ENCODE data around the gene MOB1B. TPM values are rescaled to one million over a fixed set of nuclear protein-coding genes. Genes with fewer than 3 reads are reported as not detected.

MOB1B gene
- total RNA-seq, 1 donor from 2014 or later: 28.8 TPM

DNA sequence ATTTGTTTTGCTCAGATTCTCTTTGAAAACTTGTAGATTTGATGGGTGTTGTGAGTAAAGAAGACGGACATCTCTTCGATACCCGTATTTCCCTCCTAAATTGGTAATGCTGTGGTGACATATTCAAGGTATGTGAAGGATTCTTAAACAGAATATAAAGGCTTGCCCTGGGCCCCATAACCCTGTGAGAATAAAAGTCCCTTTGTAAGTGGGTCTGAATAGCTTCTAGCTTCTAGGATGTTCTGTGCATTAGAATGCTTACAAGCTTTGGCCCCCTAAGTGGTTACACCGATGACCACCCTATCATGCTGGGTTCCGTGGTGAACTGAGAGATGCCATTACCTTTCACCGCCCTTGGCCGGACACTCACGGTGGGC lies 574 bp upstream of the MOB1B start:
- peak overlapping the region; percentile 95 for H3K4me3 Mint-ChIP-seq (ENCODE audit: unreplicated experiment)
- TF ChIP-seq, protein P1, sequence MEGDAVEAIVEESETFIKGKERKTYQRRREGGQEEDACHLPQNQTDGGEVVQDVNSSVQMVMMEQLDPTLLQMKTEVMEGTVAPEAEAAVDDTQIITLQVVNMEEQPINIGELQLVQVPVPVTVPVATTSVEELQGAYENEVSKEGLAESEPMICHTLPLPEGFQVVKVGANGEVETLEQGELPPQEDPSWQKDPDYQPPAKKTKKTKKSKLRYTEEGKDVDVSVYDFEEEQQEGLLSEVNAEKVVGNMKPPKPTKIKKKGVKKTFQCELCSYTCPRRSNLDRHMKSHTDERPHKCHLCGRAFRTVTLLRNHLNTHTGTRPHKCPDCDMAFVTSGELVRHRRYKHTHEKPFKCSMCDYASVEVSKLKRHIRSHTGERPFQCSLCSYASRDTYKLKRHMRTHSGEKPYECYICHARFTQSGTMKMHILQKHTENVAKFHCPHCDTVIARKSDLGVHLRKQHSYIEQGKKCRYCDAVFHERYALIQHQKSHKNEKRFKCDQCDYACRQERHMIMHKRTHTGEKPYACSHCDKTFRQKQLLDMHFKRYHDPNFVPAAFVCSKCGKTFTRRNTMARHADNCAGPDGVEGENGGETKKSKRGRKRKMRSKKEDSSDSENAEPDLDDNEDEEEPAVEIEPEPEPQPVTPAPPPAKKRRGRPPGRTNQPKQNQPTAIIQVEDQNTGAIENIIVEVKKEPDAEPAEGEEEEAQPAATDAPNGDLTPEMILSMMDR (IDR thresholded peaks at IDR 0.05): no peak
- peaks cover 17% of the 10 kb centered on the region for H3K4me1 Mint-ChIP-seq (ENCODE audit: low read depth)
- no peak for DNase-seq (ENCODE audit: low spot score)
- H3K27me3 Mint-ChIP-seq (ENCODE audit: low read depth): no peaks in the 10 kb centered on the region
- no peaks in the 10 kb centered on the region for H3K9me3 Mint-ChIP-seq (ENCODE audit: low read depth)
- H3K36me3 Mint-ChIP-seq (ENCODE audit: low read depth): peaks cover 3% of the 10 kb centered on the region
- H3K27ac Mint-ChIP-seq (ENCODE audit: unreplicated experiment): peak overlapping the region; percentile 88

DNA sequence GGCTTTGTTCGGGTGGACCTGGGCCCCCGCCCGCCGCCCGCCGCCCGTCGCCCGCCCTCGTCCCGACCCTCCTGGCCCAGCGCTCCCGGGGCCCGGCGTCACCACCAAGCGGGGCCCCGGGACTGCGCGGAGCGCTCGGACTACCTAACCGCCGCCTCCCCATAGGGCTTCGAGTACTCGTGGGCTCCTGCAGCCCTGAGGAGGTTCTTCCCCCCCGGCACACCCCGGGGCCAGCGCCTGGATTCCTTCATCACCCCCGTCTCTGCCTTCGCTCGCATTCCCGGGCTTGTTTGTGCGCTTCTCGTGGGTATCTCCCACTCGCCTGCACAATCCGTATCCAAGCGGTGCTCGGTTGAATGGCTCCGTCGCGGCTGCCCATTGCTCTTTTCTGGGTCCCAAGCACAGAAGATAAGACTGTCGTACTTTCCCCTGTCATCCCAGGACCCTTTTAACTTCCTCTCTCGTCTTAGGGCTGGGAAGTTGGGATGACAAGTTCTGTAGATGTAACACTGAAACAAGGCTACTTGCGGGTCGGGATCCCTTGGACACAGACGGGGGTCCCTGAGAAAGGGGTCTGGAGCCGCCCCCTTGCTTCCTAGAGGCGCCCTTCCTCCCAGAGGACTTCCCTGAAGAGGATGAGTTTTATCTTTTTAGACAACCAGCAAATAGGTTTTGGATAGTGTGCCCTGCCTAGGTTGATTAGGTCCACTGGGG lies 565 bp downstream of the MOB1B start:
- Mint-ChIP-seq H3K27me3 (ENCODE audit: low read depth) (no peaks in the 10 kb centered on the region), H3K9me3 (ENCODE audit: low read depth) (no peaks in the 10 kb centered on the region), H3K36me3 (ENCODE audit: low read depth) (peaks cover 3% of the 10 kb centered on the region), H3K4me3 (ENCODE audit: unreplicated experiment) (peak overlapping the region; percentile 95), H3K27ac (ENCODE audit: unreplicated experiment) (peak overlapping the region; percentile 96), H3K4me1 (ENCODE audit: low read depth) (peaks cover 17% of the 10 kb centered on the region)
- no peak for DNase-seq (ENCODE audit: low spot score)
- TF ChIP-seq, protein P1 (IDR thresholded peaks at IDR 0.05): no peak

DNA sequence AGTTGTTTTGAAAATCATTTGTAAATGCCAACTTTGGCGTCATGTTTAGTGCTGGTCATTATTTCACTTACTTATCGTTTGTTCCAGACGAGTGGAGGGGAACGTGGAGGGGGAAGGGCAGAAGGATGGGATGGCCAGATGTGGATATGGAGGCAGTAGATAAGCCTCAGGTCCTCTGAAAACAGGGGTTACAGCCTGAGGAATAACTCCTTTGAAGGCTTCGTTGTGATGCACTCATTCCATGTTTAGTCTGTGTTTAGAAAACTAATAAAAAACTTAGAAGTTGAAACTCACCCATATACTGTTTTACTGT lies 1.1 kb downstream of the MOB1B start:
- Mint-ChIP-seq H3K27me3 (ENCODE audit: low read depth) (no peaks in the 10 kb centered on the region), H3K36me3 (ENCODE audit: low read depth) (peaks cover 3% of the 10 kb centered on the region), H3K4me3 (ENCODE audit: unreplicated experiment) (peak overlapping the region; percentile 95), H3K27ac (ENCODE audit: unreplicated experiment) (peak overlapping the region; percentile 96), H3K9me3 (ENCODE audit: low read depth) (no peaks in the 10 kb centered on the region), H3K4me1 (ENCODE audit: low read depth) (peaks cover 17% of the 10 kb centered on the region)
- TF ChIP-seq, protein P1 (IDR thresholded peaks at IDR 0.05): no peak
- no peak for DNase-seq (ENCODE audit: low spot score)

DNA sequence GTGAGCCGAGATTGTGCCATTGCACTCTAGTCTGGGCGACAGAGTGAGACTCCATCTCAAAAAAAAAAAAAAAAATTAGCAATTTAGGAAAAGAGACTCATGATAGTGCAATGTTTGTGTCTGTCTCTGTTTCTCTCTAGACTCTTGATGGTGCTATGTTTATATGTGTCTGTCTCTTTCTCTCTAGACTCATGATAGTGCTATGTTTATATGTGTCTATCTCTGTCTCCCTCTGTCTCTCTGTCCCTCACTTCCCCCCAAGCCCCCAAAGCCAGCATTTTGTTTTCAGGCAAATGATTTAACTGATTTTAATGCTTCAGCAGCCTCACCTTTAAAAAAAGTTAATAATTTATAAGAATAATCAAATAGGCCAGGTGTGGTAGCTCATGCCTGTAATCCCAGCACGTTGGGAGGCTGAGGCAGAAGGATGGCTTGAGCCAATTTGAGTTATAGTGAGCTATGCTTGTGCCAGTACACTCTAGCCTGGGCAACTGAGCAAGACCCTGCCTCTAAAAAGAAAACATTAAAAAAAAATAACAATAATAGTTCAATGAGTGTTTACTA lies 6.9 kb downstream of the MOB1B start:
- TF ChIP-seq, protein P1 (IDR thresholded peaks at IDR 0.05): no peak
- H3K27ac Mint-ChIP-seq (ENCODE audit: unreplicated experiment): no peak overlapping the region
- DNase-seq (ENCODE audit: low spot score): no peak
- no peaks in the 10 kb centered on the region for H3K27me3 Mint-ChIP-seq (ENCODE audit: low read depth)
- H3K4me3 Mint-ChIP-seq (ENCODE audit: unreplicated experiment): no peak overlapping the region
- H3K36me3 Mint-ChIP-seq (ENCODE audit: low read depth): peaks cover 5% of the 10 kb centered on the region
- H3K4me1 Mint-ChIP-seq (ENCODE audit: low read depth): peaks cover 8% of the 10 kb centered on the region
- H3K9me3 Mint-ChIP-seq (ENCODE audit: low read depth): no peaks in the 10 kb centered on the region

DNA sequence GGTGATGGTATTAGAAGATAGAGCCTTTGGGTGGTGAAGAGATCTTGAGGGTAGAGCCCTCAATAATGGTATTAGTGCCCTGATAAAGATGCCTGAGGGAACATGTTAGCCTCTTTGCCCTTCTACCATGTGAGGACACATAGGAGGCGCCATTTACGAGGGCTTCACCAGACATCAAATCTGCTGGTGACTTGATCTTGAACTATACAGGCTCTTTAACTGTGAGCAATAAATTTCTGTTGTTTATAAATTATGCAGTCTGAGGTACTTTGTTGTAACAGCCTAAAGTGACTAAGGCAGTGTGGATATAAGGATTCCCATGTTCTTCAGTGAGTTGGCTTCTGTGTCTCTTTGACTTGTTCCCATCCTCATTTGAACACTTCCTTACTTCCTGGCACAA lies 11.8 kb downstream of the MOB1B start:
- TF ChIP-seq, protein P1 (IDR thresholded peaks at IDR 0.05): no peak
- no peak overlapping the region for H3K4me3 Mint-ChIP-seq (ENCODE audit: unreplicated experiment)
- H3K4me1 Mint-ChIP-seq (ENCODE audit: low read depth): peaks cover 28% of the 10 kb centered on the region
- DNase-seq (ENCODE audit: low spot score): no peak
- peaks cover 2% of the 10 kb centered on the region for H3K36me3 Mint-ChIP-seq (ENCODE audit: low read depth)
- H3K27me3 Mint-ChIP-seq (ENCODE audit: low read depth): no peaks in the 10 kb centered on the region
- H3K27ac Mint-ChIP-seq (ENCODE audit: unreplicated experiment): no peak overlapping the region
- H3K9me3 Mint-ChIP-seq (ENCODE audit: low read depth): no peaks in the 10 kb centered on the region
